ENCODE data around the gene ARFGAP3.

ARFGAP3 gene

GRCh38 chr22:42848941-42849550, 8.0 kb downstream of the ARFGAP3 start:
- peaks cover 4% of the 10 kb centered on the region for H3K36me3 ChIP-seq (ENCODE audit: control insufficient read depth, insufficient read depth, low read length)
- no peaks in the 10 kb centered on the region for H3K27me3 ChIP-seq (replicated peaks; ENCODE audit: control insufficient read depth, insufficient read depth, low read length)
- no peak for DNase-seq (ENCODE audit: extremely low read depth, insufficient read length)
- no peak for TF ChIP-seq CTCF (IDR thresholded peaks at IDR 0.05; ENCODE audit: insufficient read depth, low read length, poor library complexity, severe bottlenecking)
- no peak overlapping the region for H3K4me3 ChIP-seq (replicated peaks; ENCODE audit: low read depth, low read length)

- no peak for DNase-seq (ENCODE audit: extremely low read depth, insufficient read length)
- peaks cover 12% of the 10 kb centered on the region for H3K36me3 ChIP-seq (ENCODE audit: control insufficient read depth, insufficient read depth, low read length)
- TF ChIP-seq CTCF (IDR thresholded peaks at IDR 0.05; ENCODE audit: insufficient read depth, low read length, poor library complexity, severe bottlenecking) = no peak
- no peaks in the 10 kb centered on the region for H3K27me3 ChIP-seq (replicated peaks; ENCODE audit: control insufficient read depth, insufficient read depth, low read length)
- H3K4me3 ChIP-seq (replicated peaks; ENCODE audit: low read depth, low read length) = no peak overlapping the region
These were observed 10.0 kb downstream of the ARFGAP3 start for GRCh38 chr22:42847110-42847509.

- no peak for TF ChIP-seq CTCF (IDR thresholded peaks at IDR 0.05; ENCODE audit: insufficient read depth, low read length, poor library complexity, severe bottlenecking)
- peaks cover 14% of the 10 kb centered on the region for H3K36me3 ChIP-seq (ENCODE audit: control insufficient read depth, insufficient read depth, low read length)
- no peaks in the 10 kb centered on the region for H3K27me3 ChIP-seq (replicated peaks; ENCODE audit: control insufficient read depth, insufficient read depth, low read length)
- no peak for DNase-seq (ENCODE audit: extremely low read depth, insufficient read length)
- H3K4me3 ChIP-seq (replicated peaks; ENCODE audit: low read depth, low read length) = no peak overlapping the region
These were observed 12.3 kb downstream of the ARFGAP3 start for GRCh38 chr22:42844756-42845155.

- DNase-seq (ENCODE audit: extremely low read depth, insufficient read length) = no peak
- no peak for TF ChIP-seq CTCF (IDR thresholded peaks at IDR 0.05; ENCODE audit: insufficient read depth, low read length, poor library complexity, severe bottlenecking)
- Histone ChIP-seq H3K36me3 (ENCODE audit: control insufficient read depth, insufficient read depth, low read length) (peaks cover 14% of the 10 kb centered on the region), H3K4me3 (replicated peaks; ENCODE audit: low read depth, low read length) (no peak overlapping the region), H3K27me3 (replicated peaks; ENCODE audit: control insufficient read depth, insufficient read depth, low read length) (no peaks in the 10 kb centered on the region)
These were observed 14.3 kb downstream of the ARFGAP3 start for GRCh38 chr22:42842658-42843370.

- TF ChIP-seq CTCF (IDR thresholded peaks at IDR 0.05; ENCODE audit: insufficient read depth, low read length, poor library complexity, severe bottlenecking) = no peak
- no peak for DNase-seq (ENCODE audit: extremely low read depth, insufficient read length)
- Histone ChIP-seq H3K36me3 (ENCODE audit: control insufficient read depth, insufficient read depth, low read length) (peaks cover 14% of the 10 kb centered on the region), H3K4me3 (replicated peaks; ENCODE audit: low read depth, low read length) (no peak overlapping the region), H3K27me3 (replicated peaks; ENCODE audit: control insufficient read depth, insufficient read depth, low read length) (no peaks in the 10 kb centered on the region)
These were observed 15.6 kb downstream of the ARFGAP3 start for GRCh38 chr22:42841444-42841843.
